Adrenal gland (tissue), 12 donors: ENCODE data around the gene AHRR. TPM values are rescaled to one million over a fixed set of nuclear protein-coding genes. Genes with fewer than 3 reads are reported as not detected.
A peak's percentile ranks its signal among the peaks of the same experiment; 100 is the strongest.
"Not testable (repeated sequence)": the region's sequence is repeated elsewhere in the genome, so short reads cannot be mapped to it uniquely, and the experiment has no call there.

Source experiments
- DNase-seq, 7 donors: peaks; one replicate each; pipeline ENCODE4 v3.0.0-alpha.2; 2019 to 2020
- H3K27ac ChIP-seq, 5 donors: fragments of 200-600 bp; sonication (generic) in 4 of 5; 1 replicate in 3 of 5; 2 replicates in 2 of 5; pipeline versions ENCODE4 v1.5.1 to v1.8.0; 2016 to 2020; ENCODE audit warnings: mild to moderate bottlenecking in 1 of 5
- H3K27me3 ChIP-seq: fragments of 200-600 bp; 2 replicates; pipeline ENCODE4 v1.8.0; 2021
- H3K36me3 ChIP-seq, 2 donors: fragments of 200-600 bp; replicated peaks in 1 of 2; 1 replicate in 1 of 2; 2 replicates in 1 of 2; pipeline versions ENCODE4 v1.5.1 to v1.8.0; 2018 to 2022
- H3K4me1 ChIP-seq, 2 donors: fragments of 200-600 bp; replicated peaks in 1 of 2; 1 replicate in 1 of 2; 2 replicates in 1 of 2; pipeline versions ENCODE4 v1.5.1 to v1.8.0; 2018 to 2021
- H3K4me3 ChIP-seq, 4 donors: fragments of 200-600 bp; sonication (generic) in 3 of 4; one replicate each; pipeline ENCODE4 v1.5.1; 2016 to 2018
- H3K9me3 ChIP-seq, 3 donors: fragments of 200-600 bp; sonication (generic) in 1 of 3; replicated peaks in 1 of 3; 1 replicate in 2 of 3; 2 replicates in 1 of 3; pipeline versions ENCODE4 v1.5.1 to v1.8.0; 2016 to 2021
- POLR2A ChIP-seq, 2 donors: fragments of 450-650 bp; IDR thresholded peaks; one replicate each; pipeline ENCODE4 v1.6.1; 2017; ENCODE audit warnings: antibody characterized with exemption in 2 of 2, mild to moderate bottlenecking in 2 of 2, moderate library complexity in 1 of 2
- WGBS, 4 donors: extraction: QIAGEN DNeasy Blood & Tissue Kit in 2 of 4; methylation state at CpG; one replicate each; pipeline versions ENCODE4 v1.1.5 to v1.1.7; 2013 to 2017; 5-methylcytosine and 5-hydroxymethylcytosine counted together
- intact Hi-C, 2 donors: fragments of 100-400 bp; cut with DNase I; formaldehyde crosslinking; loops; one replicate each; pipeline versions ENCODE4 v1.14.1 to v1.15.0; 2022 to 2023
- polyA plus RNA-seq, 3 donors: library from polyadenylated mRNA; stranded (reverse); fragments of 200-250 nt in 2 of 3; fragments of 350-450 nt in 1 of 3; fragmentation: Illumina TruSeq in 1 of 3; extraction: RNeasy Lipid Tissue Mini Kit (QIAGEN cat#74804) in 1 of 3; gene quantifications; one replicate each; pipeline ENCODE4 v1.2.3, GENCODE V29; 2013 to 2014
- total RNA-seq, 9 donors: library from RNA; depleted of rRNA in 4 of 9; stranded (reverse); fragments of >200 nt in 4 of 9; fragments of 120-200 nt in 1 of 9; fragmentation: NEBNext Ultra II Directional in 1 of 9; extraction: Animal tissue kit (Norgen Biotek cat#: 25700) in 1 of 9; gene quantifications; one replicate each; pipeline versions ENCODE4 v1.1.0 to v1.2.4, GENCODE V29; 2013 to 2023
- TF ChIP-seq, protein P1 (sequence below), 6 experiments: fragments of 450-650 bp in 4 of 6; fragments of 200-600 bp in 2 of 6; sonication (generic) in 1 of 6; IDR thresholded peaks; 1 replicate in 5 of 6; 2 replicates in 1 of 6; pipeline versions ENCODE4 v1.5.1 to v1.8.0; 2016 to 2021; ENCODE audit warnings: antibody characterized with exemption in 6 of 6, mild to moderate bottlenecking in 2 of 6, moderate library complexity in 1 of 6
- donor health status: healthy with polysubstance abuse.
- donor health status: Bipolar disorder and iron deficiency.
- donor health status: DM: yes; HTN: yes; CAD: no.
- donor health status: DM: no; HTN: no; CAD: no.
- donor health status: DM: no; HTN: no; CAD: no.
- donor health status: DM: yes; HTN: yes; CAD: no.

AHRR gene
- total and polyA plus RNA-seq, 12 donors: 0.17 to 3.6 (median 0.99) TPM

DNA sequence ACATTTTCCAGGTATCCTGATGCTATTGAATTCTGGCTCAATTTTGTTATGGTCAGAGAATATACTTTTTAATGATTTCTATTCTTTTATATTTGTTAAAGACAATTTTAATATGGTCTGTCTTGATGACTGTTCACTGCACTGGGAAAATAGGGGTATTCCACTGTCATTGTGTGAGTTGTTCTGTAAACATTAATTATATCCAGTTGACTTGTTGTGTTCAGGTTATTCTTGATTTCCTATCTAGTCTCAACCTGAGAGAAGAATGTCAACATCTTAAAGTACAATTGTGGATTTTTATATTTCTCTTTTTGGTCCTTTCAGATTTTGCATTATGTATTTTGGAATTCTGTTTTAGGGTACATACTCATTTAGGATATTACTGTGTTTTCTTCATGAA, 61.6 kb downstream of the AHRR start:
- TF ChIP-seq, protein P1, sequence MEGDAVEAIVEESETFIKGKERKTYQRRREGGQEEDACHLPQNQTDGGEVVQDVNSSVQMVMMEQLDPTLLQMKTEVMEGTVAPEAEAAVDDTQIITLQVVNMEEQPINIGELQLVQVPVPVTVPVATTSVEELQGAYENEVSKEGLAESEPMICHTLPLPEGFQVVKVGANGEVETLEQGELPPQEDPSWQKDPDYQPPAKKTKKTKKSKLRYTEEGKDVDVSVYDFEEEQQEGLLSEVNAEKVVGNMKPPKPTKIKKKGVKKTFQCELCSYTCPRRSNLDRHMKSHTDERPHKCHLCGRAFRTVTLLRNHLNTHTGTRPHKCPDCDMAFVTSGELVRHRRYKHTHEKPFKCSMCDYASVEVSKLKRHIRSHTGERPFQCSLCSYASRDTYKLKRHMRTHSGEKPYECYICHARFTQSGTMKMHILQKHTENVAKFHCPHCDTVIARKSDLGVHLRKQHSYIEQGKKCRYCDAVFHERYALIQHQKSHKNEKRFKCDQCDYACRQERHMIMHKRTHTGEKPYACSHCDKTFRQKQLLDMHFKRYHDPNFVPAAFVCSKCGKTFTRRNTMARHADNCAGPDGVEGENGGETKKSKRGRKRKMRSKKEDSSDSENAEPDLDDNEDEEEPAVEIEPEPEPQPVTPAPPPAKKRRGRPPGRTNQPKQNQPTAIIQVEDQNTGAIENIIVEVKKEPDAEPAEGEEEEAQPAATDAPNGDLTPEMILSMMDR (IDR thresholded peaks at IDR 0.05): no peak
- no peak for TF ChIP-seq POLR2A (IDR thresholded peaks at IDR 0.05)

DNA sequence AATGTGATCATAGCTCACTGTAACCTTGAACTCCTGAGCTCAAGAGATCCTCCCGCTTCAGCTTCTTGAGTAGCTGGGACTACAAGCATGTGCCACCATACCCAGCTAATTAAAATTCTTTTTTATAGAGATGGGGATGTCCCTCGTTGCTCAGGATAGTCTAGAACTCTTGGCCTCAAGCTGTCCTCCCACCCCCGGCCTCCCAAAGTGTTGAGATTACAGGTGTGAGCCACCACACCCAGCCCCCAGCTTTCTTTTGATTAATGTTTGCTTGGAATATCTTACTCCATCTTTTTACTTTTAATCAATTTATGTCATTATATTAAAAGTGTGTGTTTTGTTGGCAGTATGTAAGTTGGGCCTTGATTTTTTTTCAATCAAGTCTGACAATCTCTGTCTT, 62.1 kb downstream of the AHRR start:
- 67 to 78% (median 71%) methylated on average over 3 of the region's 3 CpGs for WGBS, 4 donors
- H3K9me3 ChIP-seq: peaks cover 0 to 6% (median 4%) of the 10 kb centered on the region in 3 donors
- no peak overlapping the region for H3K27ac ChIP-seq
- H3K4me3 ChIP-seq: no peak overlapping the region
- intact Hi-C loops: no loop called here
- TF ChIP-seq, protein P1 (IDR thresholded peaks at IDR 0.05): no peak
- H3K4me1 ChIP-seq: no peaks in the 10 kb centered on the region
- H3K36me3 ChIP-seq: no peaks in the 10 kb centered on the region
- DNase-seq: peak in 1 of 7 donors; percentile 29
- no peaks in the 10 kb centered on the region for H3K27me3 ChIP-seq

More for the DNA sequence above, 61.6 kb downstream of the AHRR start:
- Histone ChIP-seq H3K27me3 (no peaks in the 10 kb centered on the region), H3K27ac (no peak overlapping the region), H3K4me1 (no peaks in the 10 kb centered on the region), H3K9me3 (peaks cover 0 to 6% (median 4%) of the 10 kb centered on the region in 3 donors), H3K36me3 (no peaks in the 10 kb centered on the region), H3K4me3 (no peak overlapping the region)
- intact Hi-C loops: no loop called here
- no peak for DNase-seq

DNA sequence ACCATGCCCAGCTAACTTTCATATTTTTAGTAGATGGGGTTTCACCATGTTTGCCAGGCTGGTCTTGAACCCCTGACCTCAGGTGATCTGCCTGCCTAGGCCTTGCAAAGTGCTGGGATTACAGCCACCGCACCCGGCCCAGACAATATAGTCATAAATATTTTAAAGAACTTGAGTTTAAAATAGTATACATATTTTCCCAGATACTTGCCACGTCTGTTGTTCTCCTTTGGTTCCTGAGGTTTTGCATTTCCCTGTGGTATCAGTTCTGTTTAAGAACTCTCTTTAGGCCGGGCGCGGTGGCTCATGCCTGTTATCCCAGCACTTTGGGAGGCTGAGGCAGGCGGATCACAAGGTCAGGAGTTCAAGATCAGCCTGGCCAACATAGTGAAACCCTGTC, 63.1 kb downstream of the AHRR start:
- H3K9me3 ChIP-seq, H3K4me1 ChIP-seq, intact Hi-C loops, H3K4me3 ChIP-seq, H3K27ac ChIP-seq, H3K27me3 ChIP-seq, H3K36me3 ChIP-seq: not testable (repeated sequence)
- 85 to 93% (median 90%) methylated on average over 7 of the region's 7 CpGs for WGBS, 4 donors
- DNase-seq: peak in 1 of 7 donors; percentile 2

DNA sequence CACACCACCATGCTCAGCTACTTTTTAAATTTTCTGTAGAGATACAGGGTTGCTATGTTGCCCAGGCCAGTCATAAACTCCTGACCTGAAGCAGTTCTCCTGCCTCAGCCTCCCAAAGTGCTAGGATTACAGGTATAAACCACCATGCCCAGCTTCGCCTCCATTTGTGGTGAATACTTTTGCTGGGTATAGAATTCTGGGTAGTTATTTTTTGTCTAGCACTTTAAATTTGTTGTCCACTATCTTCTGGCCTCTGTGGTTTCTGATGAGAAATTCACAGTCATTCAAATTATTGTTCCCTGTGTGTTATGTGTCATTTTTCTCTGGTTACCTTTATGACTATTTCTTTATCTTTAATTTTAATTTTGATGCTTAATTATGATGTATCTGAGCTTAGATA, 63.8 kb downstream of the AHRR start:
- TF ChIP-seq POLR2A (IDR thresholded peaks at IDR 0.05): no peak
- TF ChIP-seq, protein P1 (IDR thresholded peaks at IDR 0.05): no peak
- 90 to 100% (median 95%) methylated on average over 1 of the region's 1 CpG for WGBS, 4 donors

More for the DNA sequence above, 63.8 kb downstream of the AHRR start:
- no peak overlapping the region for H3K4me3 ChIP-seq
- H3K9me3 ChIP-seq: peaks cover 0 to 6% (median 4%) of the 10 kb centered on the region in 3 donors
- DNase-seq: no peak
- no peaks in the 10 kb centered on the region for H3K4me1 ChIP-seq
- intact Hi-C loops: no loop called here
- H3K27ac ChIP-seq: no peak overlapping the region
- H3K36me3 ChIP-seq: no peaks in the 10 kb centered on the region
- no peaks in the 10 kb centered on the region for H3K27me3 ChIP-seq
